Astrocyte (in vitro differentiated cells and primary cell): ENCODE results near the gene TACR1. TPM values are rescaled to one million over a fixed set of nuclear protein-coding genes. Genes with fewer than 3 reads are reported as not detected.

ENCODE experiments used
- DNase-seq: peaks from one replicate; pipeline ENCODE4 v3.0.0-alpha.2; 2010; ENCODE audit warnings: low read depth
- FAIRE-seq: peaks from 2 replicates; lab custom pipeline; 2011; peaks lifted over from hg19 to GRCh38; lab: Jason Lieb, UNC
- H2AFZ ChIP-seq: 2 replicates; pipeline ENCODE4 v1.6.0; 2012; ENCODE audit warnings: low read depth, low read length, inconsistent platforms
- H3K27ac ChIP-seq: 2 replicates; pipeline ENCODE4 v1.5.1; 2011; ENCODE audit warnings: low read depth, low read length, inconsistent platforms
- H3K27me3 ChIP-seq: 2 replicates; pipeline ENCODE4 v1.6.0; 2011; ENCODE audit warnings: low read length, inconsistent platforms; ENCODE audit not compliant: insufficient read depth
- H3K36me3 ChIP-seq: 2 replicates; pipeline ENCODE4 v1.5.1; 2011; ENCODE audit warnings: low read length, inconsistent platforms; ENCODE audit not compliant: insufficient read depth
- H3K4me1 ChIP-seq: 2 replicates; pipeline ENCODE4 v1.5.1; 2011; ENCODE audit warnings: low read length, inconsistent platforms; ENCODE audit not compliant: insufficient read depth
- H3K4me2 ChIP-seq: 2 replicates; pipeline ENCODE4 v1.6.0; 2012; ENCODE audit warnings: low read length, inconsistent platforms
- H3K4me3 ChIP-seq: 2 replicates; pipeline ENCODE4 v1.5.1; 2011; ENCODE audit warnings: low read depth, mild to moderate bottlenecking, low read length, inconsistent platforms; ENCODE audit not compliant: insufficient read depth
- H3K79me2 ChIP-seq: 2 replicates; pipeline ENCODE4 v1.6.0; 2012; ENCODE audit warnings: mild to moderate bottlenecking, low read length, inconsistent platforms; ENCODE audit not compliant: insufficient read depth
- H3K9ac ChIP-seq: 2 replicates; pipeline ENCODE4 v1.6.0; 2012; ENCODE audit warnings: mild to moderate bottlenecking, low read length, inconsistent platforms
- H3K9me3 ChIP-seq: 2 replicates; pipeline ENCODE4 v1.5.1; 2012; ENCODE audit warnings: low read depth, mild to moderate bottlenecking, low read length, inconsistent platforms; ENCODE audit not compliant: insufficient read depth
- H4K20me1 ChIP-seq: 2 replicates; pipeline ENCODE4 v1.6.0; 2012; ENCODE audit warnings: low read length, inconsistent platforms; ENCODE audit not compliant: insufficient read depth
- H3K27ac Mint-ChIP-seq: one replicate; pipeline ENCODE4 v1.8.0; 2021; ENCODE audit warnings: mild to moderate bottlenecking, mixed read lengths; ENCODE audit not compliant: unreplicated experiment
- H3K27me3 Mint-ChIP-seq: one replicate; pipeline ENCODE4 v1.8.0; 2021; ENCODE audit warnings: low read depth, mixed read lengths; ENCODE audit not compliant: unreplicated experiment
- H3K36me3 Mint-ChIP-seq: one replicate; pipeline ENCODE4 v1.8.0; 2021; ENCODE audit warnings: low read depth, mixed read lengths; ENCODE audit not compliant: unreplicated experiment
- H3K4me1 Mint-ChIP-seq: one replicate; pipeline ENCODE4 v1.8.0; 2021; ENCODE audit warnings: low read depth, mixed read lengths; ENCODE audit not compliant: unreplicated experiment
- H3K4me3 Mint-ChIP-seq: one replicate; pipeline ENCODE4 v1.8.0; 2021; ENCODE audit warnings: mild to moderate bottlenecking, moderate library complexity, mixed read lengths; ENCODE audit not compliant: unreplicated experiment
- H3K9me3 Mint-ChIP-seq: one replicate; pipeline ENCODE4 v1.8.0; 2021; ENCODE audit warnings: mild to moderate bottlenecking, mixed read lengths; ENCODE audit not compliant: unreplicated experiment
- EZH2 ChIP-seq: IDR thresholded peaks from 2 replicates; pipeline ENCODE4 v1.6.1; 2012; ENCODE audit warnings: mild to moderate bottlenecking, low read length, inconsistent platforms; ENCODE audit not compliant: insufficient read depth
- total RNA-seq: library from RNA; stranded (reverse); gene quantifications from 2 replicates; pipeline ENCODE4 v1.2.1, GENCODE V29; 2021
- TF ChIP-seq, protein P1 (sequence below): IDR thresholded peaks from 2 replicates; pipeline ENCODE4 v1.5.1; 2011; ENCODE audit warnings: low read depth, mild to moderate bottlenecking, inconsistent platforms, low read length, moderate library complexity; ENCODE audit not compliant: insufficient read depth

TACR1 gene
- total RNA-seq, 1 donor from 2014 or later, result not detected

DNA sequence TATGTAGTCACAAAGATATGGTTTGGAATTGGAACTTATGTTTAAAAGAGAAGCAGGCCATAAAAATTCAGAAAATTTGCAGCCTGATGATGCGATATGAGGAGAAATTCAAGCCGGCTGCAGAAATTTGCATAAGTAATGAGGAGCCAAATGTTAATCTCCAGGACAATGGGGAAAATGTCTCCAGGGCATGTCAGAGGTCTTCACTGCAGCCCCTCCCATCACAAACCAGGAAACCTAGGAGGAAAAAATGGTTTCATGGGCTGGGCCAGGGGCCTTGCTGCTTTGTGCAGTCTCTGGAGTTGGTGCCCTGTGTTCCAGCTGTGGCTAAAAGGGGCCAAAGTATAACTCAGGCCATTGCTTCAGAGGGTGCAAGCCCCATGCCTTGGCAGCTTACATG, 28.4 kb downstream of the TACR1 start:
- no peaks in the 10 kb centered on the region for H3K4me1 Mint-ChIP-seq
- Histone ChIP-seq H3K4me2 (no peak overlapping the region), H3K79me2 (no peaks in the 10 kb centered on the region), H3K4me1 (no peaks in the 10 kb centered on the region), H3K27me3 (no peaks in the 10 kb centered on the region), H3K27ac (no peak overlapping the region), H4K20me1 (no peaks in the 10 kb centered on the region), H3K9ac (no peak overlapping the region), H3K36me3 (no peaks in the 10 kb centered on the region), H3K4me3 (no peak overlapping the region), H3K9me3 (no peaks in the 10 kb centered on the region), H2AFZ (no peak overlapping the region)
- H3K27ac Mint-ChIP-seq, result no peak overlapping the region
- no peaks in the 10 kb centered on the region for H3K27me3 Mint-ChIP-seq
- H3K9me3 Mint-ChIP-seq, result peaks cover 3% of the 10 kb centered on the region
- DNase-seq (no peak), FAIRE-seq (no peak)
- TF ChIP-seq EZH2, result no peak
- TF ChIP-seq, protein P1, sequence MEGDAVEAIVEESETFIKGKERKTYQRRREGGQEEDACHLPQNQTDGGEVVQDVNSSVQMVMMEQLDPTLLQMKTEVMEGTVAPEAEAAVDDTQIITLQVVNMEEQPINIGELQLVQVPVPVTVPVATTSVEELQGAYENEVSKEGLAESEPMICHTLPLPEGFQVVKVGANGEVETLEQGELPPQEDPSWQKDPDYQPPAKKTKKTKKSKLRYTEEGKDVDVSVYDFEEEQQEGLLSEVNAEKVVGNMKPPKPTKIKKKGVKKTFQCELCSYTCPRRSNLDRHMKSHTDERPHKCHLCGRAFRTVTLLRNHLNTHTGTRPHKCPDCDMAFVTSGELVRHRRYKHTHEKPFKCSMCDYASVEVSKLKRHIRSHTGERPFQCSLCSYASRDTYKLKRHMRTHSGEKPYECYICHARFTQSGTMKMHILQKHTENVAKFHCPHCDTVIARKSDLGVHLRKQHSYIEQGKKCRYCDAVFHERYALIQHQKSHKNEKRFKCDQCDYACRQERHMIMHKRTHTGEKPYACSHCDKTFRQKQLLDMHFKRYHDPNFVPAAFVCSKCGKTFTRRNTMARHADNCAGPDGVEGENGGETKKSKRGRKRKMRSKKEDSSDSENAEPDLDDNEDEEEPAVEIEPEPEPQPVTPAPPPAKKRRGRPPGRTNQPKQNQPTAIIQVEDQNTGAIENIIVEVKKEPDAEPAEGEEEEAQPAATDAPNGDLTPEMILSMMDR, result no peak
- no peaks in the 10 kb centered on the region for H3K36me3 Mint-ChIP-seq
- H3K4me3 Mint-ChIP-seq, result no peak overlapping the region

DNA sequence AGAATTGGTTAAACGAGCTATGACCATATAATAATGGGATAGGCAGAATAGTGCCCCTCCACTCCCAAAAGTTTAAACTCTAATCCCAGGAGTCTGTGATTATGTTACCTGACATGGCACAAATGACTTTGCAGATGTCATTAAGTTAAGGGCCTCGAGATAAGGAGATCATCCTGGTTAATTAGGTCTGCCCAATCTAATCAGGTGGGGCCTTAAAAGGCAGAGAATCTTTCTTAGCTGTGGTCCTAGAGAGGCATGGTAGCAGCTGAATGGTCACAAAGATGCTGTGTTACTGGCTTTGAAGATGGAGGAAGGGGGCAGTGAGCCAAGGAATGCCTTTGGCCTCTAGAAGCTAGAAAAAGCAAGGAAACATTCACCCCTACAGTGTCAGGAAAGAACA, 31.1 kb downstream of the TACR1 start:
- no peaks in the 10 kb centered on the region for H3K27me3 ChIP-seq
- no peaks in the 10 kb centered on the region for H3K36me3 ChIP-seq
- no peak overlapping the region for H3K4me3 Mint-ChIP-seq
- H3K4me1 ChIP-seq, result no peaks in the 10 kb centered on the region
- H3K4me3 ChIP-seq, result no peak overlapping the region
- H3K9me3 ChIP-seq, result no peaks in the 10 kb centered on the region
- H3K79me2 ChIP-seq, result no peaks in the 10 kb centered on the region
- H3K27ac Mint-ChIP-seq, result no peak overlapping the region
- no peak for DNase-seq
- no peak overlapping the region for H3K4me2 ChIP-seq
- H2AFZ ChIP-seq, result no peak overlapping the region
- H3K4me1 Mint-ChIP-seq, result no peaks in the 10 kb centered on the region
- no peaks in the 10 kb centered on the region for H4K20me1 ChIP-seq
- no peak for TF ChIP-seq EZH2
- TF ChIP-seq, protein P1, result no peak
- no peak overlapping the region for H3K9ac ChIP-seq
- peaks cover 3% of the 10 kb centered on the region for H3K9me3 Mint-ChIP-seq
- no peaks in the 10 kb centered on the region for H3K36me3 Mint-ChIP-seq
- H3K27me3 Mint-ChIP-seq, result no peaks in the 10 kb centered on the region
- no peak for FAIRE-seq
- H3K27ac ChIP-seq, result no peak overlapping the region

DNA sequence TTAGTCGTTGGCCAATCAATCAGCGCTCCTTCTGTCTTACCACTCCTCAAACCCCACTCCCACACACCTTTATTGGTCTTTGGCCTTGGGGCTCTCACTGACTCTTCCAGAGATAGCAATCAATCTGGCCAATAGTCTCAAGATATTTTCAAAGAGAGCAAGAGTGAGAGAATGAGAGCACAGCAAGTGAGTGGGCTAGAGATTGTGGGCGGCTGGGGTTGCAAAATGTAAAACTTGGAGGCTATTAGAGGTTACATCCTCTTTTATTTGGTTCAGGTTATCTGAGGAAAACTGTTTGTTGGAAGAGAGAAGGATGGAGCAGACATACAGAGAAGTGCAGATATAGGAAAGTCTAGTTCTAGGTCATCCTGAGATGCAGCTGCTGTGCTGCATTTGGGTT, 32.8 kb downstream of the TACR1 start:
- Histone ChIP-seq H3K27ac (no peak overlapping the region), H3K4me2 (no peak overlapping the region), H3K4me3 (no peak overlapping the region), H3K79me2 (no peaks in the 10 kb centered on the region), H3K36me3 (no peaks in the 10 kb centered on the region), H3K27me3 (no peaks in the 10 kb centered on the region), H3K9ac (no peak overlapping the region), H2AFZ (no peak overlapping the region), H3K4me1 (no peaks in the 10 kb centered on the region), H4K20me1 (no peaks in the 10 kb centered on the region), H3K9me3 (no peaks in the 10 kb centered on the region)
- no peaks in the 10 kb centered on the region for H3K36me3 Mint-ChIP-seq
- no peaks in the 10 kb centered on the region for H3K27me3 Mint-ChIP-seq
- no peak for DNase-seq
- no peak for TF ChIP-seq EZH2
- TF ChIP-seq, protein P1, result no peak
- H3K4me3 Mint-ChIP-seq, result no peak overlapping the region
- FAIRE-seq, result no peak
- no peaks in the 10 kb centered on the region for H3K4me1 Mint-ChIP-seq
- no peak overlapping the region for H3K27ac Mint-ChIP-seq
- peaks cover 3% of the 10 kb centered on the region for H3K9me3 Mint-ChIP-seq
